Spleen (tissue), 7 donors: Measurements from ENCODE around the gene PEAR1.

ENCODE experiments used
- POLR2A ChIP-seq, 3 donors: fragments of 450-650 bp; IDR thresholded peaks; one replicate each; pipeline ENCODE4 v1.5.1; 2017; ENCODE audit warnings: antibody characterized with exemption in 3 of 3, mild to moderate bottlenecking in 1 of 3
- POLR2AphosphoS5 ChIP-seq, 3 donors: sonication (generic); formaldehyde crosslinking; IDR thresholded peaks; one replicate each; pipeline ENCODE4 v1.5.1; 2017; ENCODE audit warnings: antibody characterized with exemption in 3 of 3
- TF ChIP-seq, protein P1 (sequence below), 11 experiments: fragments of 200-600 bp in 7 of 11; fragments of 450-650 bp in 4 of 11; sonication (generic) in 4 of 11; IDR thresholded peaks in 8 of 11; conservative IDR thresholded peaks in 3 of 11; 1 replicate in 7 of 11; 2 replicates in 4 of 11; pipeline versions ENCODE4 v1.4.0 to v1.8.0; 2016 to 2021; ENCODE audit warnings: antibody characterized with exemption in 11 of 11, inconsistent platforms in 4 of 11, mild to moderate bottlenecking in 1 of 11
- donor health status: DM: no; HTN: no; CAD: no; lungs with moderate emphysema.
- donor health status: DM: no; HTN: no; CAD: no.
- donor health status: DM: no; HTN: no; CAD: no.

DNA sequence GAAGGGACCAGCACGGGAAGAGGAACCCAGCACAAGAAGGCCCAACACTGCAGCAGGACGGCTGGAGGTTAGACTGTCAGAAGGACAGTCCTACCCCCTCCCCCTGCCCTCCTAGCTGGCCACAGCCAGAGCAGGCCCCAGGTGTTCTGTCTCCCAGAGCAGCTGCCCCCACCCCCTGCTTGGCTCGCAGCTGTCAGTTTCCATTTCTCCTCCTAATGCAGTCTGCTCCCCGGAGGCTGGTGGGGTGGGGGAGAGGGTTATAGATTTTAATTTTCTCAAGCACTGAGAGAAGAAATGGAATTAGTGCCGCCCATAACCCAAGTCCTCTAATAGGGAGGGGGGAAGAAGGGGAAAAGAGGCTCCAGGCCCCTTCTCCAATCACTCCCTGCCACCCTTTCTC lies 13.0 kb upstream of the PEAR1 start:
- TF ChIP-seq POLR2A (IDR thresholded peaks at IDR 0.05) (no peak), POLR2AphosphoS5 (IDR thresholded peaks at IDR 0.05) (no peak)
- TF ChIP-seq, protein P1, sequence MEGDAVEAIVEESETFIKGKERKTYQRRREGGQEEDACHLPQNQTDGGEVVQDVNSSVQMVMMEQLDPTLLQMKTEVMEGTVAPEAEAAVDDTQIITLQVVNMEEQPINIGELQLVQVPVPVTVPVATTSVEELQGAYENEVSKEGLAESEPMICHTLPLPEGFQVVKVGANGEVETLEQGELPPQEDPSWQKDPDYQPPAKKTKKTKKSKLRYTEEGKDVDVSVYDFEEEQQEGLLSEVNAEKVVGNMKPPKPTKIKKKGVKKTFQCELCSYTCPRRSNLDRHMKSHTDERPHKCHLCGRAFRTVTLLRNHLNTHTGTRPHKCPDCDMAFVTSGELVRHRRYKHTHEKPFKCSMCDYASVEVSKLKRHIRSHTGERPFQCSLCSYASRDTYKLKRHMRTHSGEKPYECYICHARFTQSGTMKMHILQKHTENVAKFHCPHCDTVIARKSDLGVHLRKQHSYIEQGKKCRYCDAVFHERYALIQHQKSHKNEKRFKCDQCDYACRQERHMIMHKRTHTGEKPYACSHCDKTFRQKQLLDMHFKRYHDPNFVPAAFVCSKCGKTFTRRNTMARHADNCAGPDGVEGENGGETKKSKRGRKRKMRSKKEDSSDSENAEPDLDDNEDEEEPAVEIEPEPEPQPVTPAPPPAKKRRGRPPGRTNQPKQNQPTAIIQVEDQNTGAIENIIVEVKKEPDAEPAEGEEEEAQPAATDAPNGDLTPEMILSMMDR (IDR thresholded peaks at IDR 0.05 in 8 of 11, conservative IDR thresholded peaks at IDR 0.05 in 3 of 11): no peak
